HG03354 (cell line): ENCODE data around the gene CFAP46.

Experiments
- ATAC-seq: cut with Tn5 transposase; IDR thresholded peaks from one replicate; pipeline ENCODE4 v1.9.1; 2021; ENCODE audit warnings: mild to moderate bottlenecking; ENCODE audit not compliant: unreplicated experiment, poor library complexity, severe bottlenecking

Gene CFAP46

GRCh38 chr10:132980426-132981172 lies 38.2 kb upstream of the CFAP46 start:
- ATAC-seq = no peak

- no peak for ATAC-seq
Observed at GRCh38 chr10:132979491-132980425, 37.4 kb upstream of the CFAP46 start.

DNA sequence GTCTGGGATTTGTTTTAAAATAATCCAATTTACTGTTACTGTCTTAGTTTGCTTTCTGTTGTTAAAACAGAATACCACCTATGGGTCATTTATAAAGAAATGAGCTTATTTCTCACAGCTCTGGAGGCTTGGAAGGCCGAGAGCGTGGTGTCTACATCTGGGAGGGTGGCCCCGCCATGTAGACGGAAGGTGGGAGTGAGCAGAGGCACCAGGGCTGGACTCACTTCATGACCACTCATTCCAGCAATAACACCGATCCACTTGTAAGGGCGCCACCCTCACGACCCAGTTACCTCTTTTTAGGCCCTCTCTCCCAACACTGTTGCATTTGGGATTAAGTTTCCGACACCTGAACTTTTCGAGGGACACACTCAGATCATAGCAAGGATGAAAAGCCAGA lies 36.2 kb upstream of the CFAP46 start:
- ATAC-seq = no peak

GRCh38 chr10:132977807-132978206 lies 35.4 kb upstream of the CFAP46 start:
- ATAC-seq = no peak

DNA sequence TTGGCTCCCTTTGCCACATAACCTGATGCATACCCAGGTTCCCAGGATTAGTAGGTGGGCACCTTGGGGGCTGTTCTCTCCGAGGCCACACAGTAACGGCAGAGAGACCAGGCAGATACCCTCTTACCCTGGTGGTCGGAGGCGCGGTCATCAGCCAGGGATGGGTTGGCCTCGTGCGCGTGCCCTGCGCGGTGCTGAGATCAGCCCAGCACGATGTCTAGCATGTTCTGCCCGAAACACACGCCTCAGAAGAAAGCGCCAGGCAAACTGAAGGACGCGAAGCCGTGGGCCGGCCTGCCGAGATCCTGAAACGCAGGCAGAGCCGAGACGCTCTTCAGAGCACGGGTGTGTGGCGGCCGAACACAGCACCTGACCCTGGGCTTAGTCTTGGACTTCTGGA lies 34.7 kb upstream of the CFAP46 start:
- ATAC-seq = no peak

DNA sequence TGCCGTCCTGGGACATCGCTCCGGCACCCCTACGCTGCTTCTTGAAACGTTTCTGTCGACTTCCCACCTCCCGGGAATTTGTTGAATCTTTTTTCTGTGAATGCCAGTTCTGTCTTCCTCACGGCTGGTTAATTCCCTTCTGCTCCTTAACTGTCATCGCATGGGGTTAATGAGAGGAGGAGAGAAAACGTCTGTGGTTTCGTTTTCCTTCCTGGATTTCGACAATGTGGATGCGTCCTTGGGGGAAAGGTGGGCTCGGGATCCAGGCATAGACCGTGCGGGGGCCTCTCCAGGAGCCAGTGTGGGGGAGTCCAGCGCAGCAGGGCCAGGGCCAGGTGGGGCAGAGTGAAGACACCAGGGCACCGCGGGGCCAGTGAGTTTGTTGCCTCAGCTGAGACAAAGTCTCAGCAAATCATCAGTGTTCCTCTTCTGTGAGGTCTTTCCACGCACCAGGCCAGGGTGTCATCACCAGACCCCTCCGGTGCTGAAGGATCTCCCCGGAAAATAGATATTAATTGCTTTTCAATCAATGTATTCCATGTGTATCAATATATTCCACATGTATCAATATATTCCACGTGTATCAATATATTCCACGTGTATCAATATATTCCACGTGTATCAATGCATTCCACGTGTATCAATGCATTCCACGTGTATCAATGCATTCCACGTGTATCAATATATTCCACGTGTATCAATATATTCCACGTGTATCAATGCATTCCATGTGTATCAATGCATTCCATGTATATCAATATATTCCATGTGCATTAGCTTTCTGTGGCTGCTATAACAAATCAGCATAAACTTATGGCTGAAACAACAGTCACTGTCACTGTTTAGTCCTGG lies 33.7 kb upstream of the CFAP46 start:
- no peak for ATAC-seq

- no peak for ATAC-seq
Observed at GRCh38 chr10:132974886-132975830, 32.8 kb upstream of the CFAP46 start.

- ATAC-seq = no peak
Observed at GRCh38 chr10:132974249-132974796, 32.0 kb upstream of the CFAP46 start.

GRCh38 chr10:132973903-132974241 lies 31.5 kb upstream of the CFAP46 start:
- no peak for ATAC-seq

DNA sequence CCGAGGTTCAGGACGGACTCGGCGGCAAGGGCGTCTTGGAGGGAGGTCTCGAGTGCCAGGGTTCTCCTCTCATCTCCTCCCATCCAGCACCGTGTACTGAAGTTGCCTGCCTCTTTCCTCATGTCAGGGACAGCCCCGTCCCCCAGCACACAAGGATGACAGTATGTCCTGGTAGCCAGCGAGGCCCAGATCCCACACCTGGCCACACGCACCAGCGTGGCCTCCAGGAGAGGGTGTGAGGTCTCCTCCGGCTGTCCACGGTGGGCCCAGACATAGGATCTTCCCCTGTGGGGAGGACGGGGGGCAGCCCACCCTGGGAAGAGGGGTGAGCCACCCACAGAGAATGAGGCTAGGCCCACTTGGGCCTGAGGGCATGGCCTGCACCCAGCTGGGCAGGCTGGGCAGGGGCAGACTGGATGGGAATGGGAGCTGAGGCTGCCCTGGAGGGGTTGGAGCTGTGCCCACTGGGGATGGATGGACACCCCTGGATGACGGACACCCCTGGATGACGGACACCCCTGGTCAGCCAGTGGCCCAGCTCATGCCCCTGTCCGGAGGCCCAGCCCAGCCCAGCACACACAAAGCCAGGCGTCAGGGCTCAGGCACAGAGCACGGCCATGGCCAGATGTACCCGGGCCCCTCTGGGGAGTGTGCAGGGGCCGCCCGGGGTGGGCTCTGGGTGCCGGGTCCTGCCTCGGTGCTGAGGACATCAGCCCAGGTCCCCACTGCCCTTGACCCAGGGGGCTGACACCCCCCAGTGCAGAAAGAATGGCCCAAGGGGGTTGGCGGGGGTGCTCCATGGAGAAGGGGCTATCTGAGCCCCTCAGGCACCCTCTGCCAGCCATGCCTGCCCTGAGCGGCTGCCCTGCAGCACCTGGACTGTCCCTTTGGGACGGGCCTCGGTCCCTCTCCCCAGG lies 30.9 kb upstream of the CFAP46 start:
- no peak for ATAC-seq

DNA sequence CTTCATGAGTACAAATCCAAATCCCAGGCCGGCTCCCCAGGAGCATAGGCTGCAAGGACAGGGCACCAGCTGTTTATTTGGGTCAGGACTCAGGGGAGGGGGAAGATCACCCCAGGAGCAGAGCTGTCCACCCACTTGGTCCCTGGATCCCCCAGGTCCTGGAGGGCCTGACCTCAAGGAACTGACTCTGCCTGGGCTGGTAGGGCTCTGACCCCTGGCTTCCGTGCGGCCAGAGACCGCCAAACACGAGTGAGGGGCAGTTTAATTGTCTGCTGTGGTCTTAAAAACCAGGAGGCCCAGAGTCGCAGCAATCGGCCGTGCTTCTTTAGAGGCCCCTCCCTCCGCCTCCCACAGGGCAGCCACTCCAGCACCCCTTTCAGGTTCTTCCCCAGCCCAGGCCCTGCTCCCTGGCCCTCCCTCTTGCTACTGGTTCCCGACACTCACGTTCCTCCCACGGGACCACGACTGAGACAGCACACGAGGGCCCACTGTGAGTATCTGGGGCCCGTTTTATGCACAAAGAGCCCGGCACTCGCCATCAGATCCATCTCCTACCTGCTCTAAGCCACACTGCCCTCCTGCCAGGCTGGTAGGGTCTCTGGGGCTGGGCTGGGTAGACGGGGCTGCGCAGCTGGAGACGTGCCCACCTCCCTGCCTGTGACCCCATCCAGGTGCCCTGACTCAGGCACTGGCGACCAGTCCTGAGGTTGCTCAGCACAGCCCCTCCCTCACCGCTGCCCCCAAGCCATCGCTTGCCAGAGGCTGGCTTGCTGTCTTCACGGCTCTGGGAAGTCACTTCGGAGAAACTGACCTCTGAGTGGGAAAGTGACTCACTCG lies 30.0 kb upstream of the CFAP46 start:
- ATAC-seq = no peak

GRCh38 chr10:132971448-132972148 lies 29.2 kb upstream of the CFAP46 start:
- ATAC-seq = no peak

- no peak for ATAC-seq
Observed at GRCh38 chr10:132970641-132971438, 28.5 kb upstream of the CFAP46 start.

- no peak for ATAC-seq
Observed at GRCh38 chr10:132967540-132967939, 25.2 kb upstream of the CFAP46 start.

- no peak for ATAC-seq
Observed at GRCh38 chr10:132965411-132966057, 23.2 kb upstream of the CFAP46 start.
